Measurements from ENCODE around the gene SCO2.
A peak's percentile ranks its signal among the peaks of the same experiment; 100 is the strongest.

The SCO2 gene

DNA sequence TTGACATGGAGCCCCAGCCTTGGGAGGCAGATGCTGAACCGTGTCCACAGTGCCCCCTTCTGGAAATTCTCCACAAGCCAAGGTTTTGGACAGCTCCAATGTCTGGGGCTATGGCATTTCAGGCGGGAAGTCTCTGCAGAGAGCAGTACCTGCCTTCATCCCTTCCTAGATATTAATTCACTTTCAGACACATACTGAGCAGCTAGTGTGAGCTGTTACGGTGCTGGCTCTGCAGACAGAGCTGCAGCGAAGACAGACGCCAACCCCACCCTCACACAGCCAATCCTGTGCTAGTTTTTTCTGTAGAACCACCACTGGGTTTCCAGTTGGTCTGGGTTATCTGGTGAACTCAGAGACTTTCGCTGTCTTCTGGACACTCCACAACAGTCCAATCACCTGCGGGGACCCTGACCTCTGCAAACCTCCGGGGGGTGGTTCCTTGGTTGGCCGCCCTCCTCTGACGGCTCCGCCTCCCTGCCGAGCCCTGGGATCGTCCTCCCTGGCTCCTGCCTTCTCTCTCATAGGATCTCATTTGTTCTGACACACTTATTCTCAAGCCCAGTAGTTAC lies 27.0 kb downstream of the SCO2 start:
- DNase-seq (ENCODE audit: low read depth) = peak; percentile 60

DNA sequence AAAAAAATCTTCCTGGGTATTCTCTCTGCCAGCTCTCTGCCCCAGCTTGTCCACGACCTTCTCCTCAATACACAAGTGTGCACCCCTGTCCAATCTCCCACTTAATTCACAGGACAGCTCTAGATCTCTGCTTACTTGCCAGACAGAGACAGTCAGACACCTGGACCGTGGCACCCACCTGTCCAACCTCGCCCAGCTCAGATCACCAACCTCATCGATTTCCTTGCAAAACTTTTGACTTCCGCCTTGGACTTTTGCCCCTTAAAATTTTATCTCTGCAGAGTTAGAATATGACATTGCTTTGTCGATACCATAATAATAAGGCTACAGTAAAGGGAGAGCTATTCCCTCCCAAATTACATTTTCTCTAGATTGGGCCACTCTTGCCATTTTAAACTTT lies 28.3 kb downstream of the SCO2 start:
- DNase-seq (ENCODE audit: low read depth) = no peak

DNA sequence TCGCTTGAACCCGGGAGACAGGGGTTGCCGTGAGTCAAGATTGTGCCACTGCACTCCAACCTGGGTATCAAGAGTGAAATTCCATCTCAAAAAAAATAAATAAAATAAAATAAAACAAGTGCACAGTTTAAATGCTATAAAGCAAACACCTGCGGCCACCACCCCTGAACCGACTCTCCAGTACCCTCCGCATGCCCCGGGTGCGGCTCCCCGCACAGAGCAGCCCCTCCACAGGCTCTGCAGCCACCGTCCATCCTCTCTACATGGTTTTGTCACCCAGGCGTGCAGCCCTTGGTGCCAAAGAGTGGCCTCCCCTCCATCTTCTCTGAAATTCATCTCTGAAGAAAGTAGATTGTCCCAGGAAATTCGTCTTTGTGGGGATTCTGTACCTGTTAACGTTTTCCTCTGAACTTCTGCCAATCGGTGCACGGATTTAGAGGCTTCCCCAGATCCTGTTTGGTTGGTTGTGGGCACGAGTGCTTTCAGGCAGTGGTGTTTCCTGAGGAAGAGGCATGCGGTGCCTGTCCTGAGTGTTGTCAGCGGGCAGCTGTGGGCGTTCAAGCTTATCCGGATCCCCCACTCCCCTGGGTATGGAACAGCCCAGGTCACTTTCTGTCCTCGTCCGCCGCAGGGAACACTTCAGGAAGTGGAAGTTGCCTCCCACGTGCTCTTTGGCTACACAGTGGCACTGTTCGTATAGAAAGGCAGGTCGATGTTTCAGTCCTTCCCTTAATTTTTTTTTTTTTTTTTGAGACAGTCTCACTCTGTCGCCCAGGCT lies 34.7 kb downstream of the SCO2 start:
- DNase-seq (ENCODE audit: low read depth) = no peak

DNA sequence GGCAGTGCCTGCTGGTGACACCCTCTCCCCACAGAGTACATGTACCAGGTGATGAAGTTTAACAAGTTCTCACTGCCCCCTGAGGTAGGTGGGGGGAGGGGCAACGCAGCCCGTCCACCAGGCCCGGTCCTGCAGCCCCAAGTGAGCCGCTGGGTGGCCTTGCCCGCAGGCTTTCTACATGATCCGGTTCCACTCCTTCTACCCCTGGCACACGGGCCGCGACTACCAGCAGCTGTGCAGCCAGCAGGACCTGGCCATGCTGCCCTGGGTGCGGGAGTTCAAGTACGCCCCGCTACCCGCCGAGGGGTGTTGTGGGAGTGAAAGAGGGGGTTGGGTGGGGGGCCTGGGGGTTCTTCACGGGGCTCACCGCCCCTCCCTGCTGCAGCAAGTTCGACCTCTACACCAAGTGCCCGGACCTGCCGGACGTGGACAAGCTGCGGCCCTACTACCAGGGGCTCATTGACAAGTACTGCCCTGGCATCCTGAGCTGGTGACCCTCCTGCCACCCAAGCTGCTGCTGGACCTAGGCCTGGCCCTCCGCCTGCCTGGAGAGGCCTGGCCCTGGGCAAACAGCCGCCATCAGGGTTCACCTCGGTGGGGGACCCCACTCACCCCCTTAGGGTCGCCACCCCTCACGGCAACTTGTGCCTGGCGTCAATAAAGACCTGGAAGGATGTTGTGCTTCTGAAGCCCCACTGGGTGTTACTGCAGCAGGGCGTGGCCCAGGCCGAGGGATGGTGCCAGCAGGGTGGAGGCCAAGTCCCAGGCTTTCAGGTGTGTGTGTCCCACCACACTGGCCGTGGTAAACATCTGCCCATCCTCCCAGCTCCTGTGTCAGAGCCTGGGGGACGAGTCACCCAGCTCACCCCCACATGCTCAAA lies 35.8 kb downstream of the SCO2 start:
- DNase-seq (ENCODE audit: low read depth) = no peak

DNA sequence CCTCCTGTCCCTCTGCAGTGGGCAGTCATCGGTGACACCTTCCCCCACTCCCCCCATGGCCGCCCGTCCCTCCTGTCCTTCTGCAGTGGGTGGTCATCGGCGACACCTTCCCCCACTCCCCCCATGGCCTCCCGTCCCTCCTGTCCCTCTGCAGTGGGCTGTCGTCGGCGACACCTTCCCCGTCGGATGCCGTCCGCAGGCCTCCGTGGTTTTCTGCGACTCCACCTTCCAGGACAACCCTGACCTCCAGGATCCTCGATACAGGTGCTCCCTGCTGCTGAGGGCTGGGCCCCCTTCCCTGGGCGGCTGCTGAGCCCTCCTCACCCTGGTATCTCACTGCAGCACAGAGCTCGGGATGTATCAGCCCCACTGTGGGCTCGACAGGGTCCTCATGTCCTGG lies 36.5 kb downstream of the SCO2 start:
- DNase-seq (ENCODE audit: low read depth) = no peak

DNA sequence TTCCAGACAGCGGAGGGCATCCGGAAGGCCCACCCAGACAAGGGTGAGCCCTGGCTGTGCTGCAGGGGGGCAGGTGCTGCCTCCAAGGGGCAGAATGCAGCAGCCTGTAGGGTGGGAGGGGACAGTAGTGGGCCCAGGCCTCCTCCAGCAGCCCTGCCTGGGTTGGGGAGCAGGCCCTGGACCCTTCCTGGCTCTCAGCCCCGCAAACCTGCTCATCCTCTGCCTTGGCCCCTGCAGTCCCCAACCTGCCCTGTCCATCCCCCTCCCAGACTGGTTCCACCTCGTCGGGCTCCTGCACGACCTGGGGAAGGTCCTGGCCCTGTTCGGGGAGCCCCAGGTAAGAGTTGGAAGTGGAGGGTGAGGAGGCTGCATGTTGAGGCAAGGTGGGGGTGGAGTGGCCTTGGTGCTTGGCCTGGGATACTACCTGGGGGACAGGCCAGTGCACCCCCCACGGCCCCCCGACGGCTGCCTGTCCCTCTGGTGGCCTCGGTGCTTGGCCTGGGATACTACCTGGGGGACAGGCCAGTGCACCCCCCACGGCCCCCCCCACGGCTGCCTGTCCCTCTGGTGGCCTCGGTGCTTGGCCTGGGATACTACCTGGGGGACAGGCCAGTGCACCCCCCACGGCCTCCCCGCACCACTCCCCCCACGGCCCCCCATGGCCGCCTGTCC lies 37.3 kb downstream of the SCO2 start:
- no peak for DNase-seq (ENCODE audit: low read depth)

DNA sequence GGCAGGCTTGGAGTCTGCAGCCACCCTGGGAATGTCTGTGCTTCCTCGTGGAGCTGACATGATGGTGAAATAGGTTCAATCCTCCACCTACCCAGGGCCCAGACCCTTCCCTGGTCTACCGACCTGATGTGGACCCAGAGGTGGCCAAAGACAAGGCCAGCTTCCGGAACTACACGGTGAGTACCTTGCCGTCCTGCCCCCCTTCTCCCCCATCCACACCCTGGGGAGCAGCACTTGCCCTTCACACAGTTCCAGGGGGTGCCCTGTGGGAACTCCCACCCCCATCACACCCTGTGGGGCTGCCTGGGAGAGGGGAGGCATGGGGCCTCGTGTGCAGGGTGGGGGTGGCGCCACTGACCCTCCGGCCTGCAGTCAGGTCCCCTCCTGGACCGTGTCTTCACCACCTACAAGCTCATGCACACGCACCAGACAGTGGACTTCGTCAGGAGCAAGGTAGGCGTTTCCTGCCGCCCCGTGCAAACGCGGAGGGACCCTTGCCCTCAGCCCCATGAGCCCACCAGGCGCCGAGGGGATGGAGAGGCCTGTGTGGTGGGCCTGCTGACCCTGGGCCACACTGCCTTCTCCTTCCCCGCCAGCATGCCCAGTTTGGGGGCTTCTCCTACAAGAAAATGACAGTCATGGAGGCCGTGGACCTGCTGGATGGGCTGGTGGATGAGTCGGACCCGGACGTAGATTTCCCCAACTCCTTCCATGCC lies 38.0 kb downstream of the SCO2 start:
- DNase-seq (ENCODE audit: low read depth) = no peak

DNA sequence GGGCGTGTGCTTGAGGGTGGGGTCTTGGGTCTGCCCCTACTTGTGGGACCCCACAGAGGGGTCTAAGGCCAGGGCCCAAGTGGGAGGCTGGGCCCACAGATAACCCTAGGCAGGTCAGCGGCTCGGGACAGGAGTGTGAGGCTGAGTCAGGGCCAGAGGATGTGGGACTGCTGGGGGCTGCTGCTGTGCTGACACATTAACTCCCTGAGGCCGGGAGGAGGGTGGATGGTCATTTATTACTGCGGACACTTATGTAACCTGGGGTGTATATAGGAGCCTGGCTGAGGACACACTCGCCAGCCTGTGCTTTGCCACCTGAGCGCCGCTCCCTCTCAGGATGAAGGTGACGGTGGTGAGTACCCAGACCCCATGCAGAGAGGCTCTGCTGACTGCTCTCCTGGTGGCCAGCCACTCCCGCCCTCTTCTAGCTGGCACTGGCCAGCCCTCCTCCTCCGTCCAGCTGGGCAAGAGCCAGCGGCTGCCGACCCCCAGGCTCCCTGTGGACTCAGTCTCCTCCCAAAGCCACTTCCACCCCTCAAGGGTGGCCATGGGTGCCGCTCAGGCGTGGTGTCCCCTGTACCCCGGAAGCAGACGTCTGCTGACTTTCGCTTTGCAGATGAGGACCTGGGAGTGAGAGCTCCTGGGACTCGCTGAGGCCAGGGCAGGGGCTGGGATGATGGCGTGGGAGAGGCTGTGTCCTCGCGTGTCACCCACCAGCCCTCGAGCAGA lies 38.7 kb downstream of the SCO2 start, which contains the start of gene MIOX:
Gene MIOX (plus strand): TSS at position 299 of the 729 bp plus-strand sequence. CDS start 39 bp downstream, at position 338.
- DNase-seq (ENCODE audit: low read depth) = no peak

DNA sequence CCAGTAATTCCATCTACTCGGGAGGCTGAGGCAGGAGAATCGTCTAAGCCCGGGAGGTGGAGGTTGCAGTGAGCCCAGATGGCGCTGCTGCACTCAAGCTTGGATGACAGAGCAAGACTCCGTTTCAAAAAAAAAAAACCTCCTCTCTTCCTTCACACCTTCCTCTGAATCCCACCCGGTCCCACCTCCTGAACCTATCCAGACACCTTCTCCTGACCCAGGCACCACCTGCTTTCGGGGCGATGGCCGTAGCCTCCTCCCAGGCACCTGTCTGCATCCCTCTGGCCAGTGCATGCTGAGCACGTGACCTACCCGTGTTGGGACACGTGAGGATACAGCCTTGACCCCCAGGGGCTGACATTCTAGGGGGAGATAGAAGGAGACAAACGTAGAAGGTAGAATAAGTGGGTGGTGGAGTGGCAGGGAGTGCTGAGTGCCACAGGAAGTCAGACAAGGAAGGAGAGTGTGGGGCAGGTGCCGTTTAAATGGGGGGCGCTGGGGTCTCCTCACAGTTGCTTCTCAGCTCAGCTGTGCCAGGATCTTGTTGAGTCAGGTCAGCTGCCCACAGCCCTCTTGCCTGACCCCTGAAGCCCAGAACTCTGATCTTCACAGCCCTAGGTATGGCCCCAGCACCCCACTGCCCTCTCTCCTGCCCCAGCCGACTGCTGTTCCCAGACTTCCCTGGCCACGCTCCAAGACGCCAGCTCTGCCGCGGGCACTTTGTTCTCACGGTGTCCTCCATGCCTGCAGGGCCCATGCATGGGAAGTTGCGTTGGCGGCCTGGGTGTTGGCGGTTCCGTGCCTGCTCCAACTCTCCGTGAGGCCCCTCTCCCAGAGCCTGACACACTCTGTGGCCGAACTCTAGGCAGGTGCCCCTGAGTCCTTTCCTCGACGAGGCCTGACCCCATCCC lies 39.9 kb downstream of the SCO2 start:
- no peak for DNase-seq (ENCODE audit: low read depth)

DNA sequence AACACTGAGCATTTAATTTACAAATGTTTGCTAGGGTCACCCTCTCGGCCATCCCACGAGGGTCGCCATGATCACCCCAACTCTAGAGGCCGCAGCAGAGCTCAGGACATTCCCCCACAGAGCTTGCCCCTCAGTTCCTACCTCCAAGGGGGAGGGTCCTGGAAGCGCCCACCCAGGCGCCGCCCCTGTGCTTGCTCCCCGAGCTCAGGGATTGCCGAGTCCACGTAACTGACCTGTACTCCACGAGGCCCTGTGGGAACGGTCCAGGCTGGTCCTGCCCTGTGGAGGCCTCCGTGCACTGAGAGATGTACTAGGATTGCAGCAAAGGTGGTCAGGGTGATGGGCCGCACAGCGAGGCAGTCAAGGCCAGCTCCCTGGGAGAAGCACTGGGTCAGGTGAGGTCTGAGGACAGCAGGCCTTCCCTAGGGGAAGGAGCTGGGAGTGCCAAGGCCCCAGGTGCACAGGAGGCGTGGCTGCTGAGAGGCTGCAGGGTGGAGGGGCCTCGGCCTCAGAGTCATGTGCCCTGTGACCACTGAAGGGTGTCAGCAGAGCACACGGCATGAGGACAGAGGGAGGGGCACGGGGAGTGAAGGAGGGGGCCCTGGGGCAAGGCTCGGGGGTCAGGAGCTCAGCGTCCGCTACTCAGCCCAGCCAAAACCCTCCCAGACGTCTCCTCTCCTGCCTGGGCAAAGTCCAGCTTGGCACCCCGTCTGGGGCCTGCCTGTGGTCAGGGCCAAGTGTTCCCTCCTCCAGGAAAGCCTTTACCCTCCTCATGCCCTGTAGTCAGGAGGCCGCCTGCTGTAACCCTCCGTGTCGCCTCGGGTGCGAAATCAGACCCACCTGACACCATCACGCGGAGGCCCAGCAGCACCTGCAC lies 41.2 kb downstream of the SCO2 start:
- DNase-seq (ENCODE audit: low read depth) = no peak

DNA sequence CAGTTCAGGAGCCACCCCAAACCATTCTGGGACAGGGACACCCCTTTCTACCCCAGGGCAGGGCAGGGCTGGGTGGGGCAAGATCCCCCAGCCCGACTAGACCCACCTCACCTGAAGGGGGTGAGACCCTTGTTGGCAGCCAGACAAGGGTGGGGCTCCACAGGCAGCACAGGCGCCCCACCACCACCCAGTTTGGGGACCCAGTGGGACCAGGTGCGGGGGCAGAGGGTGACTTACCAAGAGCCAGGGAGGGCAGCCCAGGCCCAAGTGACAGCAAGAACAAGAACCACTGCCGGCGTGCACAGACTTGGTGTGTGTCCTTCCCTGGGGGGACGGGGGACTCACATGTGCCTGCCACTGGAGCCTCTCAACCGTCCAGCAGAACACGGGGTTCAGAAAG lies 41.8 kb downstream of the SCO2 start:
- no peak for DNase-seq (ENCODE audit: low read depth)

DNA sequence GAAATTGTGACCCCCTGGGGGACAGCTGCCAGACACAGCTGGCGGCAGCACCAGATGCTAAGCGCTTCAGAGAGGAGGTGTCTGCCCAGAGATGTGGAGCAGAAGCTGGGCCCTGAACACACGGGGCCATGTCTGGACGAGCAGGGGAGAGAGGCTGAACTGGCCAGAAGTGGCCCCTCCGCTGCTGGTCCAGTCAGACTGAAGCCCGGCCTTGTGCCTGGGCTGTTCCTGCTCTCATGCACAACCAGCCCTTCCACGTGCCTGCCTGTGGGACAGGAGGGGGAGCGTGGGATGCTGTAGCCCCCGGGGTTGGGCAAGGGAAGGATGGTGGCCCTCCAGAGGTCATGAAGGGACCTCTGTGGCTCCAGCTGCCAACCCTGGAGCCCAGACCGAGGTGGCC lies 42.3 kb downstream of the SCO2 start:
- no peak for DNase-seq (ENCODE audit: low read depth)

DNA sequence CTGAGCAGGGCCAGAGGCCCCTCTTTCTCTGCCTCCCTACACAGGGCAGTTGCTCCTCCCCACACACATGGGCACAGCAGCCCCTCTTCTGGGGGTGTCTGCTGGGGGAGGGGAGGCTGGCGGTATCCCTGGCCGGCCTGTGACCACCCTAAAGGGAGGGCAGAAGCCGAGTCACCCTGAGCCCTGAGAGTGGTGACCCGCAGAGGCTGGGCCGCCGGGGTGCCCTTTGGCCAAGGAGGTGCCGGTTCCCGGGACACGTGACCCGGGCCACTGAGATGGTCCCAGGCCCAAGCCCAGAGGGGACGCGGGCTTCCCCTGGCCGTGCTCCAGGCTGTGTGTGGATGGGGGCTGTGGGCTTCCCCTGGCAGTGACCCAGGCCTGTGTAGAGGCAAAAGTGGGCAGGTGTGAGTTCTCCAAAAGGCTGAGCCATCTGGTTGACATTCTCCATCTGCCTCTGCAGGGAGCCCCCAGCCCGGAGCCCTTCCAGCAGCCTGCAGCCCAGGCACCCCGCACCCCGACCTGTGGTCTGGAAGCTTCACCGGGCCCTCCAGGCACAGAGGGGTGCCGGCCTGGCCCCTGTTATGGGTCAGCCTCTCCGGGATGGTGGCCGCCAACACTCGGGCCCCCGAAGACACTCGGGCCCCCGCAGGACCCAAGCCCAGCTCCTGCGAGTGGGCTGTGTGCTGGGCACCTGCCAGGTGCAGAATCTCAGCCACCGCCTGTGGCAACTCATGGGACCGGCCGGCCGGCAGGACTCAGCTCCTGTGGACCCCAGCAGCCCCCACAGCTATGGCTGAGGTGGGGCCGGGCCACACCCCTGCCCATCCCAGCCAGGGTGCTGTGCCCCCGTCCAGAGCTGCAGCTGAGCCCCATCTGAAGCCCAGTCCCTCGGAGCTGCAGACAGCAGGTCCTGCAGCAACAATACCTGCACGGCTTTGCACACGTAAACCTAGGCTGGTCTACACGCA lies 43.0 kb downstream of the SCO2 start:
- no peak for DNase-seq (ENCODE audit: low read depth)

DNA sequence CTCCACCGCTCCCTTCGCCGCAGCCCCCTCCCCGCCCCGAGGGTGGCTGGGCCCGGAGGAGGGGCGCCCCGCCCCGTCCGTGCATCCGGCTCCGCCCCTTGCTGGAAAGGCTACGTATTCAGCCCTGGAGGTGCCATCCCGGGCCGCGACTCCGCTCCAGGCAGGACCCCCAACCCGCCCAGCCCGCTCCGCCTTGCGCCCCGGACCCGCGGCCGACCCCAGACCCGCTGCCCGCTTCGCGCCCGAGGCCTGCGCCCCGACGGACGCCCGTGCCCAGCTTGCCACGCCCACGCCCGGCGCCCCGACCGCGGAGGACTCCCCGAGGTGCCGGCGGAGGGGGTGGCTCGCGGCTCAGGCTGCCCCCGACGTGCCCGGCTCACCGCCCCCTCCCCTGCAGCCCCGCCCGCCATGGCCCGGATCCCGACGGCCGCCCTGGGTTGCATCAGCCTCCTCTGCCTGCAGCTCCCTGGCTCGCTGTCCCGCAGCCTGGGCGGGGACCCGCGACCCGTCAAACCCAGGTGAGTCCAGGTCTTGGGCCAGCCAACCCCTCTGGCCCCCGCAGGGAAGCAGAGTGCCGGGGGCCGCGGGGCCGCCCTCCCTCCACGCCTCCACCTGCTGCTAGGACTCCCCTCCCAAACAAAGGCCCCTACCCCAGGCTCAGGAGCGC lies 43.8 kb downstream of the SCO2 start, which contains the start of gene ADM2:
Gene ADM2 (plus strand): TSS at position 104 of the 667 bp plus-strand sequence. CDS start 305 bp downstream, at position 409.
- DNase-seq (ENCODE audit: low read depth) = peak; percentile 59

DNA sequence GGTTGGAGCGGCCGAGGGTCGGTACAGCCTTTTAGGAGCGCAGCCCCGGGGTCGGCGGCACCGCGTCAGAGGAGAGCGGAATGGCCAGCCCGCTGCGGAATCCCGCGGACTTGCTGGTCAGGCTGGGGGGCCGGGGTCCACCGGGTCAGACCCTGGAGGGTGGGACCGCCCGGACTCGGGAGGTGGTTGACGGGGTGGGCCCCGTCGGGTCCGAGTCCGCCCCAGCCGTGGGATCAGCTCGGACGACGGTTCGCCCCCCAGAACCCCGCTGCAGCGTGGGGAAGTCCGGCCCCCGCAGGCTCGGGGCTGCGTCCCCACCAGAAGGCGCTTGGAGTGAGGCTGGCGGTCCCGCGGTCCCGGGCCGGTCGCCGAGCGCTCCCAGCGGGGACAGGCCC lies 44.4 kb downstream of the SCO2 start:
- no peak for DNase-seq (ENCODE audit: low read depth)

DNA sequence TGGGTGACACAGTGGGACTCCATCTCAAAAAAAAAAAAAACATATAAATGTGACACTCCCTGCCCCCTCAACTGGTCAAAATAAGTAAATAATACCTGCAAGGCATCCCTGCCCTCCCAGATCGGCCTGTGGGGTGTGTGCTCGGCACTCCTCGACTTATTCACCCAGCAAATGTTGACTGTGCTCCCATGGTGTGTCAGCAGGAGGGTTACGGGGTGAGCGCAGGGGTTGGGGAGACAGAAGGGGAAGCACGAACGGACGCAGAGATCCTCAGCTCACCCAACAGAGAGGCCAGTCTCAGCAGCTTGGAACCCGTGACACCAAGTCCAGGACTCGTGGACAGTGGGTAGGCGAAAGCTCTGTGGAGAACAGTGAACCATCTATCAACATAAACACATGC lies 45.7 kb downstream of the SCO2 start:
- no peak for DNase-seq (ENCODE audit: low read depth)

DNA sequence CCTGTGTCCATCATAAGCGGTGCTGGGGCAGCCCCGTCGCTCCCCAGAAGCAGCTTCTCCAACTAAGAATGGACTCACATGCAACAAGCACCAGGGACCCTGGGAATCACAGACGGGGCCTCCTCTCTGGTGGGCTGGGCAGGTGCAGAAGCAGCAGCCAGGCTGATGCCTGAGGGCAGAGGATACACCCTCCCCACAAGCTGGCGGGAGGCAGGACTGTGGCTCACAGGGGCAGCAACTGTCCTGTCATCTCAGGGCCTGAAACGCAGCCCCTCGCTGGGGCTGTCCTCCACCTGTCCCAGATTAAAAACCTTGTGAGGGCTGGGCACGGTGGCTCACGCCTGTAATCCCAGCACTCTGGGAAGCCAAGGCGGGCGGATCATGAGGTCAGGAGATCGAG lies 47.5 kb downstream of the SCO2 start:
- DNase-seq (ENCODE audit: low read depth) = no peak
